Hepatocyte (in vitro differentiated cells): ENCODE measurements around the gene ACD. TPM values are rescaled to one million over a fixed set of nuclear protein-coding genes. Genes with fewer than 3 reads are reported as not detected.
A peak's percentile ranks its signal among the peaks of the same experiment; 100 is the strongest.

Experiments
- DNase-seq: peaks from one replicate; pipeline ENCODE4 v3.0.0-alpha.2; 2016; ENCODE audit warnings: low spot score
- H2AFZ ChIP-seq: fragments of 200-600 bp; sonication (generic); 2 replicates; pipeline ENCODE4 v1.6.0; 2016; ENCODE audit warnings: antibody characterized with exemption, mild to moderate bottlenecking
- H3K27ac ChIP-seq: fragments of 200-600 bp; sonication (generic); 2 replicates; pipeline ENCODE4 v1.5.1; 2016; ENCODE audit warnings: mild to moderate bottlenecking
- H3K27me3 ChIP-seq: fragments of 200-600 bp; sonication (generic); 2 replicates; pipeline ENCODE4 v1.6.1; 2016
- H3K36me3 ChIP-seq: fragments of 200-600 bp; sonication (generic); replicated peaks from 2 replicates; pipeline ENCODE4 v1.5.1; 2016; ENCODE audit warnings: low read depth; ENCODE audit not compliant: insufficient read depth
- H3K4me1 ChIP-seq: fragments of 200-600 bp; sonication (generic); 2 replicates; pipeline ENCODE4 v1.5.1; 2016; ENCODE audit warnings: mild to moderate bottlenecking, moderate library complexity; ENCODE audit not compliant: insufficient read depth
- H3K4me2 ChIP-seq: fragments of 200-600 bp; sonication (generic); 2 replicates; pipeline ENCODE4 v1.6.0; 2016
- H3K4me3 ChIP-seq: fragments of 200-600 bp; sonication (generic); 2 replicates; pipeline ENCODE4 v1.5.1; 2016; ENCODE audit warnings: mild to moderate bottlenecking
- H3K79me2 ChIP-seq: fragments of 200-600 bp; sonication (generic); 2 replicates; pipeline ENCODE4 v1.6.0; 2017; ENCODE audit warnings: mild to moderate bottlenecking
- H3K9me2 ChIP-seq: fragments of 200-600 bp; sonication (generic); replicated peaks from 2 replicates; pipeline ENCODE4 v1.6.0; 2017; ENCODE audit warnings: mild to moderate bottlenecking; ENCODE audit not compliant: insufficient read depth
- H3K9me3 ChIP-seq: fragments of 200-600 bp; sonication (generic); 2 replicates; pipeline ENCODE4 v1.5.1; 2016; ENCODE audit warnings: low read depth, mild to moderate bottlenecking
- H4K20me1 ChIP-seq: fragments of 200-600 bp; sonication (generic); 2 replicates; pipeline ENCODE4 v1.6.0; 2016; ENCODE audit warnings: mild to moderate bottlenecking; ENCODE audit not compliant: insufficient read depth, poor library complexity, severe bottlenecking
- CTCF ChIP-seq: fragments of 200-600 bp; sonication (generic); IDR thresholded peaks from 2 replicates; pipeline ENCODE4 v1.5.1; 2016; ENCODE audit warnings: antibody characterized with exemption, mild to moderate bottlenecking; ENCODE audit not compliant: poor library complexity
- EZH2 ChIP-seq: fragments of 200-600 bp; sonication (generic); IDR thresholded peaks from 2 replicates; pipeline ENCODE4 v1.6.1; 2016; ENCODE audit warnings: antibody characterized with exemption, mild to moderate bottlenecking, borderline replicate concordance
- EZH2phosphoT487 ChIP-seq: fragments of 200-600 bp; sonication (generic); IDR thresholded peaks from one replicate; pipeline ENCODE4 v1.6.1; 2018; ENCODE audit warnings: antibody characterized with exemption, mild to moderate bottlenecking, low read depth, moderate library complexity; ENCODE audit not compliant: unreplicated experiment, severe bottlenecking
- WGBS: methylation state at CpG from one replicate; pipeline ENCODE4 v1.1.6; 2016; ENCODE audit warnings: low lambda C conversion rate; ENCODE audit errors: missing lambda C conversion rate; 5-methylcytosine and 5-hydroxymethylcytosine counted together
- polyA plus RNA-seq: library from polyadenylated mRNA; unstranded; fragments of >200 nt; fragmentation: Nextera tagmentation; extraction: Ambion mirVana; gene quantifications from 2 replicates; pipeline ENCODE4 v1.2.1, GENCODE V29; 2016
- total RNA-seq: library from RNA; depleted of rRNA; stranded (reverse); fragments of >200 nt; gene quantifications from 2 replicates; pipeline ENCODE4 v1.2.3, GENCODE V29; 2014

ACD gene
- total RNA-seq = 17.1 and 18.5 TPM in 2 replicates
- polyA plus RNA-seq = 26.3 and 28.5 TPM in 2 replicates

GRCh38 chr16:67659675-67660563, at the start of gene ACD:
Gene ACD (minus strand): TSS chr16:67660260. CDS start chr16:67660220, 40 bp downstream.
- H3K9me2 ChIP-seq = no peaks in the 10 kb centered on the region
- H2AFZ ChIP-seq = peak within 1 kb of the TSS; percentile 88
- H3K36me3 ChIP-seq = no peaks in the 10 kb centered on the region
- peaks cover 4% of the 10 kb centered on the region for H3K4me1 ChIP-seq
- H3K4me3 ChIP-seq = peak within 1 kb of the TSS; percentile 74
- no peak for TF ChIP-seq EZH2phosphoT487
- no peak for TF ChIP-seq CTCF
- TF ChIP-seq EZH2 = no peak
- DNase-seq = peak; percentile 96
- 1% methylated on average over 68 of the region's 83 CpGs for WGBS
- H3K9me3 ChIP-seq = no peaks in the 10 kb centered on the region
- peak within 1 kb of the TSS; percentile 86 for H3K4me2 ChIP-seq
- no peaks in the 10 kb centered on the region for H4K20me1 ChIP-seq
- peaks cover 7% of the 10 kb centered on the region for H3K79me2 ChIP-seq
- peaks cover 2% of the 10 kb centered on the region for H3K27me3 ChIP-seq
- H3K27ac ChIP-seq = peak within 1 kb of the TSS; percentile 90

GRCh38 chr16:67709050-67709449, 49.0 kb upstream of the ACD start:
- no peak overlapping the region for H3K4me3 ChIP-seq
- H4K20me1 ChIP-seq = no peaks in the 10 kb centered on the region
- no peak overlapping the region for H2AFZ ChIP-seq
- no peak for DNase-seq
- H3K4me1 ChIP-seq = no peaks in the 10 kb centered on the region
- no peaks in the 10 kb centered on the region for H3K36me3 ChIP-seq
- peaks cover 36% of the 10 kb centered on the region for H3K79me2 ChIP-seq
- TF ChIP-seq EZH2 (no peak), CTCF (no peak), EZH2phosphoT487 (no peak)
- H3K27ac ChIP-seq = no peak overlapping the region
- no peak overlapping the region for H3K4me2 ChIP-seq
- H3K9me3 ChIP-seq = no peaks in the 10 kb centered on the region
- H3K27me3 ChIP-seq = peaks cover 7% of the 10 kb centered on the region
- no peaks in the 10 kb centered on the region for H3K9me2 ChIP-seq
- 100% methylated on average over 1 of the region's 1 CpG for WGBS

- Histone ChIP-seq H3K79me2 (peaks cover 34% of the 10 kb centered on the region), H3K9me2 (no peaks in the 10 kb centered on the region), H3K4me1 (no peaks in the 10 kb centered on the region), H3K4me2 (no peak overlapping the region), H3K36me3 (no peaks in the 10 kb centered on the region), H2AFZ (no peak overlapping the region), H3K4me3 (no peak overlapping the region), H3K27ac (no peak overlapping the region), H3K27me3 (peaks cover under 1% of the 10 kb centered on the region), H3K9me3 (no peaks in the 10 kb centered on the region), H4K20me1 (no peaks in the 10 kb centered on the region)
- TF ChIP-seq EZH2phosphoT487 (no peak), CTCF (no peak), EZH2 (no peak)
- 97% methylated on average over 2 of the region's 2 CpGs for WGBS
- no peak for DNase-seq
These were observed 48.3 kb upstream of the ACD start for GRCh38 chr16:67708368-67708771.
